HepG2 (cell line): Measurements from ENCODE around the gene KLF13. TPM values are rescaled to one million over a fixed set of nuclear protein-coding genes. Genes with fewer than 3 reads are reported as not detected.

Experiments
- AHR ChIP-seq: IDR thresholded peaks from 2 replicates; pipeline ENCODE4 v1.6.1; 2018; ENCODE audit warnings: missing genetic modification reagents, missing compliant biosample characterization
- ATM ChIP-seq: fragments of 450-650 bp; IDR thresholded peaks from 2 replicates; pipeline ENCODE4 v1.7.1; 2017; ENCODE audit warnings: mild to moderate bottlenecking, borderline replicate concordance
- CBX2 ChIP-seq, 2 experiments: fragments of 200-600 bp in 1 of 2; sonication (generic); formaldehyde crosslinking in 1 of 2; IDR thresholded peaks; 2 replicates each; pipeline versions ENCODE4 v1.7.0 to v1.8.1; 2018 to 2022; ENCODE audit warnings: low read depth in 2 of 2, low read length in 1 of 2, mild to moderate bottlenecking in 1 of 2, missing genetic modification reagents in 1 of 2
- CEBPB ChIP-seq: IDR thresholded peaks from 2 replicates; pipeline ENCODE4 v1.6.1; 2011; ENCODE audit warnings: low read depth, low read length, improper control_type of control experiment, borderline replicate concordance
- FOXO1 ChIP-seq: sonication (generic); formaldehyde crosslinking; IDR thresholded peaks from 2 replicates; pipeline ENCODE4 v1.4.0; 2020; ENCODE audit warnings: missing genetic modification reagents
- HIVEP1 ChIP-seq: sonication (generic); formaldehyde crosslinking; IDR thresholded peaks from 2 replicates; pipeline ENCODE4 v1.4.0; 2020; ENCODE audit warnings: mild to moderate bottlenecking, missing genetic modification reagents
- NCOA1 ChIP-seq: sonication (generic); formaldehyde crosslinking; IDR thresholded peaks from 2 replicates; pipeline ENCODE4 v1.9.0; 2021; ENCODE audit warnings: missing genetic modification reagents
- NR2F6 ChIP-seq, 2 experiments: IDR thresholded peaks; 2 replicates each; pipeline ENCODE4 v1.6.1; 2016; ENCODE audit warnings: antibody characterized with exemption in 1 of 2, mild to moderate bottlenecking in 1 of 2
- PRMT3 ChIP-seq: sonication (generic); formaldehyde crosslinking; IDR thresholded peaks from 2 replicates; pipeline ENCODE4 v1.8.1; 2022; ENCODE audit warnings: low read depth, mild to moderate bottlenecking, moderate library complexity, missing genetic modification reagents, borderline replicate concordance
- YEATS4 ChIP-seq: sonication (generic); formaldehyde crosslinking; IDR thresholded peaks from 2 replicates; pipeline ENCODE4 v1.4.0; 2020; ENCODE audit warnings: missing genetic modification reagents, borderline replicate concordance
- ZNF335 ChIP-seq: sonication (generic); formaldehyde crosslinking; IDR thresholded peaks from 2 replicates; pipeline ENCODE4 v1.4.0; 2020; ENCODE audit warnings: missing genetic modification reagents
- ZNF746 ChIP-seq: sonication (generic); formaldehyde crosslinking; IDR thresholded peaks from 2 replicates; pipeline ENCODE4 v1.8.0; 2022; ENCODE audit warnings: mild to moderate bottlenecking, missing genetic modification reagents
- ZNF816 ChIP-seq: sonication (generic); formaldehyde crosslinking; IDR thresholded peaks from 2 replicates; pipeline ENCODE4 v1.8.0; 2022; ENCODE audit warnings: missing genetic modification reagents, mild to moderate bottlenecking, borderline replicate concordance
- polyA plus RNA-seq, 8 experiments: library from polyadenylated mRNA; depleted of rRNA in 3 of 8; stranded (reverse) in 7 of 8; unstranded in 1 of 8; fragments of >200 nt; fragmentation: Illumina TruSeq in 4 of 8; extraction: Trizol in 4 of 8; gene quantifications; 2 replicates each; pipeline versions ENCODE4 v1.2.1 to v1.2.3, GENCODE V29; 2011 to 2016; ENCODE audit warnings: low read depth in 4 of 8, missing spikeins in 1 of 8, mixed read lengths in 1 of 8; ENCODE audit not compliant: insufficient read depth in 1 of 8
- total RNA-seq, 5 experiments: library from RNA; depleted of rRNA; stranded (reverse); fragments of >200 nt; fragmentation: Illumina TruSeq; extraction: Trizol; gene quantifications; 2 replicates each; pipeline ENCODE4 v1.2.3, GENCODE V29; 2016; ENCODE audit warnings: low read depth in 1 of 5
- TF ChIP-seq, protein P1 (sequence below): fragments of 450-650 bp; IDR thresholded peaks from 2 replicates; pipeline ENCODE4 v1.6.1; 2016
- TF ChIP-seq, protein P2 (sequence below), 2 experiments: fragments of 450-650 bp in 1 of 2; sonication (generic) in 1 of 2; formaldehyde crosslinking in 1 of 2; IDR thresholded peaks; 2 replicates each; pipeline versions ENCODE4 v1.6.1 to v1.8.0; 2016 to 2022; ENCODE audit warnings: antibody characterized with exemption in 1 of 2, mild to moderate bottlenecking in 1 of 2, missing genetic modification reagents in 1 of 2
- TF ChIP-seq, protein P3 (sequence below): IDR thresholded peaks from 2 replicates; pipeline ENCODE4 v1.6.1; 2016; ENCODE audit warnings: missing biosample characterization, missing genetic modification reagents, low read depth

Gene KLF13
- total and polyA plus RNA-seq, 2 of the 13 experiments (the other 11 are each of a cell fraction or from before 2014, with no cell fraction given), result 16.8 to 25.1 TPM

DNA sequence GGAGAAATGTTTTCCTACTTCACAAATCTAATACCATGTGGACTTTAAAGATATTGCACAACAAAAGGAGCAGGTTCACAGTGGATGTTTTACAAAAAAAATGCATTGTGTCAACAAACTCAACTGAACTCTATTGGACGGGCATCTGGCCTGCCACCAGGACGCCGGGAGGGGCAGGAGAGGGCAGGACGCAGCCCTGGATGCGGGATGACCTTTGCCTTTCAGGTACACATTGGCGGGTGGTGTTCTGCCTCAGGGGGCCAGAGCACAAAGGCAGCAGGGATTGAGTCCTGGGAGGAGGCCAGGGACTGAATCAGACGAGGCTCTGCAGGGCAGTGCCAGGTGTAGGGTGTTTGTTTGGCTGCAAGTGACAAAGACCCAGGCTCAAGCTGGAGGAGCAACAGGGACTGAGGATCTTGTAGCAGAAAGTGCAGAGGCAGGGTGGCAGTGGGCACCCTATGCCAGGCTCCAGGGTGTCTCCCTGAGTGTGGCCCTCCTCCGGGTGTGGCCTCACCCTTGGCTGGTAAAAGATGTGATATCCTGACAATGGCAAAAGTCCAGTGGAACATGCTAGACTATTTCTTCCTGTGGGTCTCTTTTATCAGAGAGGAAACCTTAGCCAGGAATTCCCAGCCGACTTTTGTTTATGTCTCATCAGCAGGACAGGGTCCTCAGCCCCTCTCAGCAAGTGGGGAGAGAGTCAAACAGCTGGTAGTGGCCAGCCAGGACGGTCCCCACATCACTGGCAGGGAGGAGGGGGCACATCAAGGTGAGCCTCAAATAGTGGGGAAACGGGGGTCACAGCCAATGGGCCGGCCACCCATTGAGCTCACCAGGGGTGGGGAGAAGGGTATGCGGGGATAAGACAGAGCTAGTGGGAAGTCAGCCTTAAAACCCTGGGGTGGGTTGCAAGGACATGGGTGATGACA, 29.7 kb upstream of the KLF13 start (continued):
- TF ChIP-seq, protein P1, sequence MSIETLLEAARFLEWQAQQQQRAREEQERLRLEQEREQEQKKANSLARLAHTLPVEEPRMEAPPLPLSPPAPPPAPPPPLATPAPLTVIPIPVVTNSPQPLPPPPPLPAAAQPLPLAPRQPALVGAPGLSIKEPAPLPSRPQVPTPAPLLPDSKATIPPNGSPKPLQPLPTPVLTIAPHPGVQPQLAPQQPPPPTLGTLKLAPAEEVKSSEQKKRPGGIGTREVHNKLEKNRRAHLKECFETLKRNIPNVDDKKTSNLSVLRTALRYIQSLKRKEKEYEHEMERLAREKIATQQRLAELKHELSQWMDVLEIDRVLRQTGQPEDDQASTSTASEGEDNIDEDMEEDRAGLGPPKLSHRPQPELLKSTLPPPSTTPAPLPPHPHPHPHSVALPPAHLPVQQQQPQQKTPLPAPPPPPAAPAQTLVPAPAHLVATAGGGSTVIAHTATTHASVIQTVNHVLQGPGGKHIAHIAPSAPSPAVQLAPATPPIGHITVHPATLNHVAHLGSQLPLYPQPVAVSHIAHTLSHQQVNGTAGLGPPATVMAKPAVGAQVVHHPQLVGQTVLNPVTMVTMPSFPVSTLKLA, result no peak
- TF ChIP-seq, protein P2, sequence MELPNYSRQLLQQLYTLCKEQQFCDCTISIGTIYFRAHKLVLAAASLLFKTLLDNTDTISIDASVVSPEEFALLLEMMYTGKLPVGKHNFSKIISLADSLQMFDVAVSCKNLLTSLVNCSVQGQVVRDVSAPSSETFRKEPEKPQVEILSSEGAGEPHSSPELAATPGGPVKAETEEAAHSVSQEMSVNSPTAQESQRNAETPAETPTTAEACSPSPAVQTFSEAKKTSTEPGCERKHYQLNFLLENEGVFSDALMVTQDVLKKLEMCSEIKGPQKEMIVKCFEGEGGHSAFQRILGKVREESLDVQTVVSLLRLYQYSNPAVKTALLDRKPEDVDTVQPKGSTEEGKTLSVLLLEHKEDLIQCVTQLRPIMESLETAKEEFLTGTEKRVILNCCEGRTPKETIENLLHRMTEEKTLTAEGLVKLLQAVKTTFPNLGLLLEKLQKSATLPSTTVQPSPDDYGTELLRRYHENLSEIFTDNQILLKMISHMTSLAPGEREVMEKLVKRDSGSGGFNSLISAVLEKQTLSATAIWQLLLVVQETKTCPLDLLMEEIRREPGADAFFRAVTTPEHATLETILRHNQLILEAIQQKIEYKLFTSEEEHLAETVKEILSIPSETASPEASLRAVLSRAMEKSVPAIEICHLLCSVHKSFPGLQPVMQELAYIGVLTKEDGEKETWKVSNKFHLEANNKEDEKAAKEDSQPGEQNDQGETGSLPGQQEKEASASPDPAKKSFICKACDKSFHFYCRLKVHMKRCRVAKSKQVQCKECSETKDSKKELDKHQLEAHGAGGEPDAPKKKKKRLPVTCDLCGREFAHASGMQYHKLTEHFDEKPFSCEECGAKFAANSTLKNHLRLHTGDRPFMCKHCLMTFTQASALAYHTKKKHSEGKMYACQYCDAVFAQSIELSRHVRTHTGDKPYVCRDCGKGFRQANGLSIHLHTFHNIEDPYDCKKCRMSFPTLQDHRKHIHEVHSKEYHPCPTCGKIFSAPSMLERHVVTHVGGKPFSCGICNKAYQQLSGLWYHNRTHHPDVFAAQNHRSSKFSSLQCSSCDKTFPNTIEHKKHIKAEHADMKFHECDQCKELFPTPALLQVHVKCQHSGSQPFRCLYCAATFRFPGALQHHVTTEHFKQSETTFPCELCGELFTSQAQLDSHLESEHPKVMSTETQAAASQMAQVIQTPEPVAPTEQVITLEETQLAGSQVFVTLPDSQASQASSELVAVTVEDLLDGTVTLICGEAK (IDR thresholded peaks at IDR 0.05), result no peak
- TF ChIP-seq, protein P2 (CRISPR knock-in tag; IDR thresholded peaks at IDR 0.05), result peak; percentile 41; the same call in 1 of the 2 replicates
- TF ChIP-seq, protein P3, sequence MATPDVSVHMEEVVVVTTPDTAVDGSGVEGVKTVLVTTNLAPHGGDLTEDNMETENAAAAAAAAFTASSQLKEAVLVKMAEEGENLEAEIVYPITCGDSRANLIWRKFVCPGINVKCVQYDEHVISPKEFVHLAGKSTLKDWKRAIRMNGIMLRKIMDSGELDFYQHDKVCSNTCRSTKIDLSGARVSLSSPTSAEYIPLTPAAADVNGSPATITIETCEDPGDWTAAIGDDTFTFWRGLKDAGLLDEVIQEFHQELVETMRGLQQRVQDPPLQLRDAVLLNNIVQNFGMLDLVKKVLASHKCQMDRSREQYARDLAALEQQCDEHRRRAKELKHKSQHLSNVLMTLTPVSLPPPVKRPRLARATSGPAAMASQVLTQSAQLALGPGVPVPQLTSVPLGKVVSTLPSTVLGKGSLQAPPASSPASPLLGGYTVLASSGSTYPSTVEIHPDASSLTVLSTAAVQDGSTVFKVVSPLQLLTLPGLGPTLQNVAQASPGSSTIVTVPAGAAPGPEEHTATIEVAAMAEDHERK, result peak; percentile 44; the same call in 1 of the 2 replicates
- TF ChIP-seq ZNF816, result no peak; the same call in 1 of the 2 replicates
- TF ChIP-seq HIVEP1 (CRISPR knock-in tag), result peak; percentile 41; the same call in 1 of the 2 replicates
- peak; percentile 97 for TF ChIP-seq NR2F6 (IDR thresholded peaks at IDR 0.05)
- TF ChIP-seq NR2F6 (CRISPR knock-in tag; IDR thresholded peaks at IDR 0.05), result peak; percentile 99
- peak; percentile 74; the same call in 1 of the 2 replicates for TF ChIP-seq AHR
- no peak for TF ChIP-seq ZNF335
- TF ChIP-seq FOXO1 (CRISPR knock-in tag), result peak; percentile 90
- no peak for TF ChIP-seq CBX2 (IDR thresholded peaks at IDR 0.05; ENCODE audit: low read depth, low read length)
- TF ChIP-seq CBX2 (CRISPR knock-in tag; IDR thresholded peaks at IDR 0.05; ENCODE audit: low read depth), result no peak
- peak; percentile 99 for TF ChIP-seq CEBPB
- no peak for TF ChIP-seq ATM
- peak; percentile 92 for TF ChIP-seq ZNF746 (CRISPR knock-in tag)
- no peak for TF ChIP-seq NCOA1 (CRISPR knock-in tag)
- TF ChIP-seq YEATS4 (CRISPR knock-in tag), result peak; percentile 83; the same call in 1 of the 2 replicates
- TF ChIP-seq PRMT3 (CRISPR knock-in tag), result no peak
